Measurements from ENCODE around the gene THRB.

THRB gene

DNA sequence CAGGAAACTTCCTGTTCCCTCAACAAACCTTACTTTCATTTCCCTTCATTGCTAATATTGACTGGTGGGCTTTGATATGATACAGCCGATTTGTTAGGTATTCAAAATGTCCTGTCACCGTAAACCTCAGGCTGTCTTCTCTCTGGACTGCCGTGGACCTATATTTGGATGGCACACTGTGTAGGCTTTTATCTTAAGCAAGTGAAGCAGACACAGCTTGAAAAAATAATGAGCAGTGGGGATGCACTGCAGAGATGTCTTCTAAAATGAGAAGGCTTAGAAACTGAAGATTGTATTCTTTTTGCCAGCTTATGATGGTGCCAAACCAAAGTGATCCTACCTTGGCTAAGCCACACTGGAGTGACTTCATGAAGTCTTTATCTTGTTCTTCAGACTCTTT, 283.3 kb downstream of the THRB start:
- DNase-seq, result no peak

DNA sequence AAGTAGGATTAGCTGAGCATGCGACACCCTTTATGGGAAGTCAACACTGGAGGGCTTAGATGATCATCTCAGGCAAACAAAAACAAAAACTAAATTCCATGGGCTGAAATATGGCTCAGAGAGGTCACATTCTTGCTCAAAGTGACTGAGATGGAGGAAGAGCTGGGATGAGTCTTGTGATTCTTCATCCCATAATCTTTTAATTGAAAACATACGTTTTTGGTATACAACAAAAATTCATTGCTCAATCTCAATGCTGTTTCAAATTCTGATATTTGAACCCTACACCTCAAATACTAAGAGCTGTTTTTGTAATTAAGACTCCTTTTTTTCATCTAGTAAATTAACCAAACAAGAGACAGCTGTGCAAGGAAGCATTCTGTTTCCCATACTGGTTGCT, 292.6 kb downstream of the THRB start:
- DNase-seq, result no peak

DNA sequence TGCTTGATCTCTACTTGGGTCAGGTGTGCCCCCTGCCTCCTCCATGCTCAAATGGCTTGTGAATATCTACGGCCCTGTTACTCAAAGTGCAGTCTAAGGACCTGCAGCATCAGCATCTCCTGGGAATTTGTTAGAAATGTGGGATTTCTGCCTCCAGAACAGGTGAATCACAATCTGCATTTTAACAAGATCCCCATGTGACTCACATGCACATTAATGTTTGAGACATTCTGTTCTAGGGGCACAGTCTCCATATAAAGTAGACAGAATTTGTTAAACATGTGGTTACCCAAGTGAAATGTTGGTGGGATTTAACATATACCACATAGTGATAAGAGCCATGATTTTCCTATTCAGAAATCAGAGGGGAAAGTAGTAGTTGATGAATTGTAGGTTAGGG, 293.3 kb downstream of the THRB start:
- no peak for DNase-seq

- DNase-seq, result no peak
Measured at GRCh38 chr3:24199775-24200247, 294.8 kb downstream of the THRB start.

GRCh38 chr3:24199300-24199699, 295.4 kb downstream of the THRB start:
- no peak for DNase-seq

- no peak for DNase-seq
Measured at GRCh38 chr3:24198728-24199127, 295.9 kb downstream of the THRB start.

DNA sequence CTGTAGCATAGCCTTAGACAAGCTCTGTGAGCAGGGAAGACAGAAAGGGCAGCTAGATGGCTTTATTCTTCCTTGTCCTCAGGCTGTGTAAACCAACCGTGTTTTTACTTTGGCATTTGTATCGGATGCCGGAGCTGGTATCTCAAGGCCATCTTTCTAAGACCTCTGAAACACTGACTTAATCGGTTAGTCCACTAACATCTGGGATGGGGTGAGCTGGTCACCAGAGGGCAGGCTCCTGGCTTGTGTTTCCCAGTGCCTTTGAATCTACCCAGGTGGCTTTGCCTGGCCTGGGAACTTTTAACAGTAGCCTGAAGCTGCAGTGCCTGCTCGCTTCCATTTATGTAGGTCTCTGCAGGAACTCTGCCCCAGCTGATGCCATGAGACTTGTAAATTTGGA, 296.8 kb downstream of the THRB start:
- no peak for DNase-seq

- no peak for DNase-seq
Measured at GRCh38 chr3:24196526-24196925, 298.1 kb downstream of the THRB start.

DNA sequence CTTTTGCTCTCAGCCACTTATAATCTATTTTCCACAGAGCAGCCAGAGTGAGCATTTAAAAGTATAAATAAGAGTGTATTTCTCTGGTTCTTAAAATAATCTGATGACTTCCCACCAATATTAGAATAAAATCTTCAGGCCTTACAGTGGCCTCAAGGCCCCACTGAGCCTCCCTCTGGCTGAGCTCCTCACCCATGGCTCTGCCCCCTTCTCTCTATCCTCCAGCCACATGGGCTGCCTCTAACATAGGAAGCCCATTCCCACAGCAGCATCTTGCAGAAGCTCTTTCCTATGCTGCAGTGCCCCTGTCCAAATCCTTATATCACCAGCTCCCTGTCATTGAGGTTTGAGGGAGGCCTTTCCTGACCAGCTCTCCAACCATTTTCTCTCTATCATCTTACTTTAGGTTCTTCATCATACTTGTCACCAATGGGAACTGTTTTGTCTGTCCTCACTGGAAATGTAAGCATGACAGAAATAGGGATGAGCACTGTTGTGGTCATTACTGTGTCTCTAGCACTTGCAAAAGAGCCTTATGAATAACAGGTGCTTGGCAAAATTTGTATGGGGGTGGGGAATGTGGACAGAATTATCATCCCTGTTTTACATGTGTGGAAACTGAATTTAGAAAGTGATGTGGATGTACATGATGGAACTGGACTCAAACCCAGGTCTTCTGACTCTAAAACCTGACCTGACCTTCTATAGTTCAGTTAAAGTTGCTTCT, 299.0 kb downstream of the THRB start:
- no peak for DNase-seq

- DNase-seq, result no peak
Measured at GRCh38 chr3:24192469-24193056, 302.1 kb downstream of the THRB start.

DNA sequence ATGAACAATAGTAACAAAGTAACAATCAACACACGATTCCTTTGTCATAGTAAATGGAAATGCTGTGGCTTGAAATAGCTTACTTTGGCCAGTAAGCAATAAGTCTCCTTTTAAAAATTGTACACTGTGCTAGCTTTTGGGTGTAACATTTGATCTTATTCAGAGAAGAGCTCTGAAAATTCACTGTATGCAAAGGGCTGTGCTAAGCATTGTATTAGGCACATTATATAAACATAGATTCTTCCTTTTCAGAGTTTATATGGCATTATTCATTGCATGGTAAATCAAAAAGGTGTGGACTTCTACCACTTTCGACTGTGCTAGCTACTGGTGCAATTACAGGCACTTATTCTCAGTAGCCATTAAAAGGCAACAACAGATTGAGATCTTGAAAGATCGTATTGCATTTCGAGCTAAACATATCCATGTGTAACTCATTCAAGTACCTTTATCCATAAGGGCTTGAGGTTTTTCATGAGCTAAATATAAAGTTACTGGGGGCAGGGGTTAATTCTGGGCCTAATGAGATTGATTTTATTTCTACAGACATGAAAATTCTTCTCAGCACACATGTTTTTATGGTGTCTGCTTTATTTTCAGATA, 302.7 kb downstream of the THRB start:
- DNase-seq, result no peak

- no peak for DNase-seq
Measured at GRCh38 chr3:24190256-24190655, 304.4 kb downstream of the THRB start.

DNA sequence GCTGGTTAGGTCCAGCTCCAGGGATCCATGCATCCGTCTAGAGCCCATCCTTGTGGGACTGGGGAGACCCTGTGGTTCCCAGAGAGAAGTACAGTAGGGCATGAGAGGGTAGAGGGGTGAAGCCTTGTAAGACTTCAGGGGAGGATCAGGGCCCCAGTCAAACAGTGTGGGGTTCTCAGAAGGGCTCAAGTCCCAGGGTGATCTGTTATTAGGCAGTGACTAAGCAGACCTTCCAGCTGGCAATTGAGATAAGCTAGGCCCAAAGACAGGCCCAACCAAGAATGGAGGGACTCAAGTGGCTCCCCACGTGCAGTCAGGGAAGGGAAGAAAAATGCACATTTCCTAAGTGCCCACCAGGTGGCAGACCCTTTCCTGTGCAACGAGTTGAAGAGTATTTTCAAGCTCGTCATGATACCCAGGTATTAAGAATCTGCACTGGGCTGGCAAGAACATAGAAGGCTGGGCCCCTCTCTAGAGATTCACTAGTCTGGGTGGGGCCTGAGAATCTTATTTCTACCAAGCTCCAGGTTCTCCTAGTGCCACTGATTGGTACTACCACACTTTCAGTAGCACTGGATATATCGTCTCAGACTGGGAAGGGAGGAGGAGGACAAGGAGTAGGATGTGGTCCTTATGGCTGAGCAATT, 308.8 kb downstream of the THRB start:
- peak; percentile 48 for DNase-seq

DNA sequence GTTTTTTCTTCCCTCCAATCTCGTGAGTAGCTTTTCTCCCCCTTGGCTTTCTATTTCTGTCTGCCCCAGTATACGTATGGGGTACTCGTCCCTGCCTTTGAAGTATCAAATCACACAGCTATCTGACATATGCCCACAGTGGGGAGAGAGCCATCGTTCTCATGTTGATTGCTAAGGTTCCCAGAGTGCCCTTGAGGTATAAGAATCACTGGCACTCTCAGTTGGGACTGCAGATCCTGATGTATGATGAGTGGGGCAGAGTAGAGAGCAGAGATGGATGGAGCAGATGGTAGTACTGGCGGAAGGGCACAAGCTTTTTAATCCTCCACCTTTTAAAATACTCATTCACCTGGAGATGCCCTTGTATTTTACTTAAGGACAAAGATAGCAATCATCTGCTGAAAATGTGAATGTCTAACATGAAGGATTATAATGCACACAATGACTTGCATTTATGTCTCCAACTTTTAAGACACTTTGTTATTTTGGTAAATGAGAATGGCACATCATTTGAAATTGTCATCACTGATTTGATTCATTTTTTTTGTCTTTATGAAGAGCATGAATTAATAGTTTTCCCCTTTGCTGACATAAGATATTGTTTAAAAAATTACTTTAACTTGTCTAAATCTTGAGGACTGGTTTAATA, 310.0 kb downstream of the THRB start:
- no peak for DNase-seq

DNA sequence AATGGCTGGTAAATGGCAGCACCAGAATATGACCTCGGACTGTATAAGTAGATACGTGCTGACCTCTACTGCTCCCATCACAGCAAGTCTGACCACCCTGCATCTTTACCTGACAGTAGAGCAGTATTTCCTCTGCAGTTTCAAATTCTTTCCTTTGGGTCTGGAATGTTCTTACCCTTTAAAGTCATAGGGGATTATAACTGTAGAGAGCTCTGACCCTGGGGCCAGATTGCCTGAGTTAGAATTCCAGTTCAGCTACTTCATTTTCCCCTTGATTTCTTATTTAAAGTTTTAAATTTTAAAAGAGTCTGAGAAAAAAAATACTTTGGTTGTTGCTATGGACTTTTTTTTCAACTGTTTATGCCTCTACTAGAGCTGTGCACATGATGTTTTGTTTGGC, 311.9 kb downstream of the THRB start:
- no peak for DNase-seq

- no peak for DNase-seq
Measured at GRCh38 chr3:24181256-24181655, 313.4 kb downstream of the THRB start.

DNA sequence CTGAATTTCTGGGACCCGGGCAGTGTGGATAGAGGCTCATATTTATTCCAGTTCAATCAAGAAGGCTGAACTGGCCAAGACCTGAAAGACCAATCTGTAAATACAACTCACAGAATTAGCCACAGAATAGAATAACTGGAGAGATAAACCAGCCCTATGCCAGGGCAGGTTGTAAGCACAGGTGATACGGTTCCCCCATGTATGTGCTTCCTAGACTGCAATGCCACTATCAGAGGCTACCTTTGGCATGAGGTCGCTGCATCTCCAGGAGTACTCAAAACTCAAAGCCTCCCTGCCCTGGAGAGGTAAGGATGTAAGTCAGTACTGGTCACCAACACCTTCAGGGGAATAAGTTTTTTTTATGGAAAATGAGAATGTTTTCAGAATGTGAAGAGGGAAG, 314.0 kb downstream of the THRB start:
- no peak for DNase-seq

DNA sequence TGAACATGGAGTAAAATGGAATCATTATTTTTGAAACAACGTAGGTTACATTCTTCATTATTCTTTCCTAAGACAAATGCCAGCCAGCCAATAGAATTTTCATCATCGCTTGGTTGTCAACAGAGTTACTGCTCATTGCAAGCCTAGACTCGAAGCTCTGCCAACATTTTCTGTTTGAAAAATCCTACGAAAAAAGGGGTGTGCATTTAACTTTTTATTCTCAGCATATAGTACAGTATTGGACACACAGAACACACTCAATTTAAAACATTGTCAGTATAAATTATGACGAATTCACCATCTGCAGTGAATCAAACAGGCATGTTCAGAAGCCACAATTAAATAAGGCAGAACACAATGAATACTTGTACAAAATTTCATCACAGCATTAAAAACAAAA, 317.4 kb downstream of the THRB start:
- no peak for DNase-seq

DNA sequence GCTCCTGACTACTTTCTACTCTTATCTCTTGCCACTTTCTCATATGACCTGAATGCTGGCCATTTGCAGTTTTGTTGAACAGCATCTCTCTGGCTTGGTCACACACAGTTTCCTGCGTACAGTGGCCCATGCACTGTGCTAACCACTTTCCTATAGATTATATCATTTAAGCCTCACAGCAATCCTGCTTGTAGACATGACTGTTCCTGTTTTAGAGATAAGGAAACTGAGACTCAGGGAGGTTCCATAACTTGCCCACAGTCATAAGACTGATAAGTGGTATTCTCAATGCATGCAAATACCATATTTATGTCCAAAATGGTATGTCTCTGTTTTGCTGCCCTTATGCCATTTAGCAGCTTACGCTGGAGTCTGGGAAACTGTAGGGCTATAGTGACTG, 320.0 kb downstream of the THRB start:
- no peak for DNase-seq

- no peak for DNase-seq
Measured at GRCh38 chr3:24168977-24169376, 325.7 kb downstream of the THRB start.

DNA sequence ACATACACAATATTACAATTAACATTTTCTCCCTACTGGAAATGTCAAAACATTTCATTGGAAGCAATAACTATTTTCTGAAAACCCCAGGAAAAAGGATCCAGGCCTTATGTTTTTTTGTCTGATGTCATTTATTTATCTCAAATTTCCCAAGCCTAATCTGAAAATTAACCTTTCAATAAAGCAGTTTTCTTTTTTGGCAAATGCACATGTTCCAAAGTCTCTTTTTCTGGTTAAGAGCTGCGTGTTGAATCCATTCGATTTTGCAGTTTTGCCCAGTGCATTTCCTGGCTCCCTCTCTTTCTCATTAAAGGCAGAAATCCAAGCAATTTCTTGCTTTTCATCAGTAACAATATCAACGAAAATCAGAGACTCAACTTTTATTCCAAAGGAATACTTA, 327.2 kb downstream of the THRB start:
- DNase-seq, result no peak

GRCh38 chr3:24166515-24166914, 328.1 kb downstream of the THRB start:
- DNase-seq, result no peak

DNA sequence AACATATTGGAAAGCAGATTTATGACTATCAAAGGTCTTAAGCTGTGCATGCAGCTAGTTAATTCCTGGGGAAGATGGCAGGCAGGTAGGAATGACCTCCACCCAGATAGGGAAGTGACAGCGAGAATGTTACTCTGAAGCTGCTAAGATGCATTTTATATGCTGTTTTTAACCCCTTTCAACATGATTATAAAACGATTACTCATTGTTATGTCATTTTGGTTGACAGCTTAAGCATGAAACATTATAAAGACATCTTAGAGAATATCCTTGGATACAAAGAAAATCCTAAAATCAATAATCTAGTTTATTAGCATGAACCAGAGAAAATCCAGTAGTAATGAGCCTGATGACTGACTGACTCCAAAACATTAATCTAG, 329.1 kb downstream of the THRB start:
- DNase-seq, result no peak

All from activated CD4-positive, alpha-beta T cell treated with anti-CD3 and anti-CD28 coated beads for 48 hours (primary cell).